Measurements from ENCODE around the gene TRPC4AP.
"Not testable (repeated sequence)": the region's sequence is repeated elsewhere in the genome, so short reads cannot be mapped to it uniquely, and the experiment has no call there.

TRPC4AP gene

GRCh38 chr20:35092524-35093266 lies at the start of gene TRPC4AP:
Gene TRPC4AP (minus strand): TSS chr20:35092807. CDS start chr20:35092781, 26 bp downstream.
- DNase-seq = peak; percentile 93

GRCh38 chr20:35135867-35136586 lies 43.4 kb upstream of the TRPC4AP start:
- no peak for DNase-seq

GRCh38 chr20:35134880-35135279 lies 42.3 kb upstream of the TRPC4AP start:
- no peak for DNase-seq

GRCh38 chr20:35134472-35134871 lies 41.9 kb upstream of the TRPC4AP start:
- DNase-seq = no peak

- no peak for DNase-seq
Measured at GRCh38 chr20:35133735-35134134, 41.1 kb upstream of the TRPC4AP start.

GRCh38 chr20:35133031-35133430 lies 40.4 kb upstream of the TRPC4AP start:
- DNase-seq = no peak

- no peak for DNase-seq
Measured at GRCh38 chr20:35131934-35132333, 39.3 kb upstream of the TRPC4AP start.

- DNase-seq = no peak
Measured at GRCh38 chr20:35129647-35130069, 37.1 kb upstream of the TRPC4AP start.

- DNase-seq = no peak
Measured at GRCh38 chr20:35125753-35126152, 33.1 kb upstream of the TRPC4AP start.

GRCh38 chr20:35122756-35123405 lies 30.3 kb upstream of the TRPC4AP start:
- DNase-seq = no peak

GRCh38 chr20:35121186-35121585 lies 28.6 kb upstream of the TRPC4AP start:
- DNase-seq = no peak

- no peak for DNase-seq
Measured at GRCh38 chr20:35120012-35120701, 27.6 kb upstream of the TRPC4AP start.

GRCh38 chr20:35117629-35118028 lies 25.0 kb upstream of the TRPC4AP start:
- DNase-seq = no peak

- no peak for DNase-seq
Measured at GRCh38 chr20:35117196-35117595, 24.6 kb upstream of the TRPC4AP start.

GRCh38 chr20:35116258-35116657 lies 23.7 kb upstream of the TRPC4AP start:
- DNase-seq = no peak

GRCh38 chr20:35115606-35116005 lies 23.0 kb upstream of the TRPC4AP start:
- DNase-seq = no peak

- not testable (repeated sequence) for DNase-seq
Measured at GRCh38 chr20:35112276-35112675, 19.7 kb upstream of the TRPC4AP start.

GRCh38 chr20:35111141-35111888 lies 18.7 kb upstream of the TRPC4AP start:
- DNase-seq = no peak

- no peak for DNase-seq
Measured at GRCh38 chr20:35108921-35109320, 16.3 kb upstream of the TRPC4AP start.

- DNase-seq = no peak
Measured at GRCh38 chr20:35106827-35107380, 14.3 kb upstream of the TRPC4AP start.

GRCh38 chr20:35104685-35105295 lies 12.2 kb upstream of the TRPC4AP start:
- DNase-seq = no peak

GRCh38 chr20:35101620-35102019 lies 9.0 kb upstream of the TRPC4AP start:
- no peak for DNase-seq
